Epithelial cell of proximal tubule (primary cell): ENCODE results near the gene TMPRSS11A. TPM values are rescaled to one million over a fixed set of nuclear protein-coding genes. Genes with fewer than 3 reads are reported as not detected.
A peak's percentile ranks its signal among the peaks of the same experiment; 100 is the strongest.

Source experiments
- DNase-seq: peaks from one replicate; pipeline ENCODE4 v3.0.0-alpha.2; 2011; ENCODE audit warnings: low read depth
- H3K4me3 ChIP-seq: 2 replicates; pipeline ENCODE4 v1.5.1; 2011; ENCODE audit warnings: low read depth, mild to moderate bottlenecking, low read length
- CTCF ChIP-seq: conservative IDR thresholded peaks from 2 replicates; pipeline ENCODE4 v1.5.1; 2012; ENCODE audit warnings: low read depth, mild to moderate bottlenecking, low read length
- total RNA-seq: library from RNA; depleted of rRNA; stranded (reverse); fragments of >200 nt; gene quantifications from 2 replicates; pipeline ENCODE4 v1.2.3, GENCODE V29; 2015

The TMPRSS11A gene
- total RNA-seq, 1 donor from 2014 or later, result not detected

GRCh38 chr4:67880866-67881610 lies 82.3 kb downstream of the TMPRSS11A start:
- no peak for TF ChIP-seq CTCF
- DNase-seq, result no peak
- H3K4me3 ChIP-seq, result no peak overlapping the region

- DNase-seq, result no peak
- TF ChIP-seq CTCF, result no peak
- H3K4me3 ChIP-seq, result no peak overlapping the region
These were observed 83.8 kb downstream of the TMPRSS11A start for GRCh38 chr4:67879486-67879885.

- no peak for DNase-seq
These were observed 86.2 kb downstream of the TMPRSS11A start for GRCh38 chr4:67877086-67877485.

GRCh38 chr4:67874986-67875385 lies 88.3 kb downstream of the TMPRSS11A start:
- no peak for DNase-seq
- TF ChIP-seq CTCF, result no peak
- H3K4me3 ChIP-seq, result no peak overlapping the region

More at GRCh38 chr4:67877086-67877485, 86.2 kb downstream of the TMPRSS11A start:
- H3K4me3 ChIP-seq, result no peak overlapping the region
- TF ChIP-seq CTCF, result no peak

GRCh38 chr4:67873116-67873515 lies 90.2 kb downstream of the TMPRSS11A start:
- DNase-seq, result no peak
- no peak for TF ChIP-seq CTCF
- no peak overlapping the region for H3K4me3 ChIP-seq

GRCh38 chr4:67871867-67872266 lies 91.4 kb downstream of the TMPRSS11A start:
- H3K4me3 ChIP-seq, result no peak overlapping the region
- peak; percentile 65 for TF ChIP-seq CTCF
- DNase-seq, result peak; percentile 16
